A549 (cell line): ENCODE data around the gene KIF4B.

Experiments
- CHD2 ChIP-seq: fragments of 150-350 bp; IDR thresholded peaks from 2 replicates; pipeline ENCODE4 v1.6.1; 2014; ENCODE audit warnings: low read length; ENCODE audit not compliant: partially characterized antibody
- CTCF ChIP-seq: fragments of >200 bp; sonication (Bioruptor Twin); formaldehyde crosslinking; IDR thresholded peaks from 3 replicates; pipeline ENCODE4 v1.5.1; 2016
- HDAC2 ChIP-seq: fragments of 200-600 bp; sonication (generic); IDR thresholded peaks from 2 replicates; pipeline ENCODE4 v1.6.1; 2016
- SMC3 ChIP-seq: fragments of >200 bp; sonication (Bioruptor Twin); formaldehyde crosslinking; IDR thresholded peaks from 3 replicates; pipeline ENCODE4 v1.6.1; 2018; ENCODE audit warnings: inconsistent platforms

- TF ChIP-seq HDAC2: no peak
- TF ChIP-seq SMC3: no peak
- TF ChIP-seq CTCF: no peak
- TF ChIP-seq CHD2: no peak
Measured at GRCh38 chr5:154999865-155000264, 13.7 kb upstream of the KIF4B start.
